H9 (cell line): Measurements from ENCODE around the gene CCDC71L. TPM values are rescaled to one million over a fixed set of nuclear protein-coding genes. Genes with fewer than 3 reads are reported as not detected.

ENCODE experiments used
- DNase-seq: peaks from one replicate; pipeline ENCODE4 v3.0.0-alpha.2; 2017
- H2AFZ ChIP-seq: one replicate; pipeline ENCODE4 v1.6.1; 2013; ENCODE audit warnings: mild to moderate bottlenecking, low read length, control low read depth, moderate library complexity
- H2AK5ac ChIP-seq: 2 replicates; pipeline ENCODE4 v1.6.1; 2013; ENCODE audit warnings: low read length, control low read depth, mixed read lengths; ENCODE audit not compliant: insufficient read length
- H2BK120ac ChIP-seq: one replicate; pipeline ENCODE4 v1.6.1; 2013; ENCODE audit warnings: low read depth, mild to moderate bottlenecking, low read length, control low read depth, inconsistent platforms; ENCODE audit not compliant: poor library complexity, severe bottlenecking
- H2BK12ac ChIP-seq: 2 replicates; pipeline ENCODE4 v1.6.1; 2013; ENCODE audit warnings: low read length, control low read depth, mixed read lengths, low read depth; ENCODE audit not compliant: insufficient read length
- H2BK15ac ChIP-seq: 2 replicates; pipeline ENCODE4 v1.6.1; 2013; ENCODE audit warnings: low read depth, low read length, control low read depth
- H2BK20ac ChIP-seq: one replicate; pipeline ENCODE4 v1.6.1; 2013; ENCODE audit warnings: low read depth, mild to moderate bottlenecking, low read length, control low read depth, inconsistent platforms; ENCODE audit not compliant: poor library complexity, severe bottlenecking
- H2BK5ac ChIP-seq: 2 replicates; pipeline ENCODE4 v1.6.1; 2013; ENCODE audit warnings: low read length, control low read depth, mixed read lengths; ENCODE audit not compliant: insufficient read length
- H3K14ac ChIP-seq: 2 replicates; pipeline ENCODE4 v1.6.1; 2013; ENCODE audit warnings: low read length, control low read depth; ENCODE audit not compliant: insufficient read depth
- H3K18ac ChIP-seq: 2 replicates; pipeline ENCODE4 v1.6.1; 2013; ENCODE audit warnings: low read depth, mild to moderate bottlenecking, mixed read lengths, low read length, control low read depth; ENCODE audit not compliant: insufficient read length
- H3K23ac ChIP-seq: 2 replicates; pipeline ENCODE4 v1.6.1; 2013; ENCODE audit warnings: low read length, control low read depth, mixed read lengths, low read depth; ENCODE audit not compliant: insufficient read length
- H3K23me2 ChIP-seq: 2 replicates; pipeline ENCODE4 v1.6.1; 2013; ENCODE audit warnings: low read depth, mild to moderate bottlenecking, mixed read lengths, low read length, control low read depth; ENCODE audit not compliant: insufficient read length, poor library complexity, severe bottlenecking
- H3K27ac ChIP-seq: 2 replicates; pipeline ENCODE4 v1.5.1; 2013; ENCODE audit warnings: low read length, control low read depth, mixed read lengths, low read depth; ENCODE audit not compliant: insufficient read length
- H3K27me3 ChIP-seq: 2 replicates; pipeline ENCODE4 v1.6.1; 2013; ENCODE audit warnings: low read length, control low read depth, inconsistent platforms; ENCODE audit not compliant: insufficient read depth
- H3K4ac ChIP-seq: 2 replicates; pipeline ENCODE4 v1.6.1; 2013; ENCODE audit warnings: low read depth, mild to moderate bottlenecking, control low read depth, inconsistent platforms, low read length, moderate library complexity
- H3K4me1 ChIP-seq: 2 replicates; pipeline ENCODE4 v1.6.1; 2013; ENCODE audit warnings: low read length, control low read depth, inconsistent platforms; ENCODE audit not compliant: insufficient read depth
- H3K4me2 ChIP-seq: 2 replicates; pipeline ENCODE4 v1.6.1; 2013; ENCODE audit warnings: low read length, control low read depth, mixed read lengths; ENCODE audit not compliant: insufficient read length, insufficient read depth
- H3K56ac ChIP-seq: 2 replicates; pipeline ENCODE4 v1.6.1; 2013; ENCODE audit warnings: low read depth, mild to moderate bottlenecking, mixed read lengths, low read length, control low read depth; ENCODE audit not compliant: insufficient read length
- H3K79me1 ChIP-seq: 2 replicates; pipeline ENCODE4 v1.6.1; 2013; ENCODE audit warnings: low read depth, mild to moderate bottlenecking, moderate library complexity, low read length, control low read depth, inconsistent platforms; ENCODE audit not compliant: insufficient read depth, poor library complexity, severe bottlenecking
- H3K79me2 ChIP-seq: 2 replicates; pipeline ENCODE4 v1.6.1; 2013; ENCODE audit warnings: low read length, control low read depth, inconsistent platforms; ENCODE audit not compliant: insufficient read depth
- H3K9ac ChIP-seq: 2 replicates; pipeline ENCODE4 v1.6.1; 2013; ENCODE audit warnings: low read length, control low read depth, mixed read lengths; ENCODE audit not compliant: insufficient read length; ENCODE audit errors: extremely low read depth
- H3K9me3 ChIP-seq: one replicate; pipeline ENCODE4 v1.6.1; 2013; ENCODE audit warnings: low read depth, low read length, inconsistent platforms; ENCODE audit not compliant: control insufficient read depth
- H3T11ph ChIP-seq: one replicate; pipeline ENCODE4 v1.6.1; 2013; ENCODE audit warnings: mild to moderate bottlenecking, low read length, control low read depth, inconsistent platforms
- H4K20me1 ChIP-seq: one replicate; pipeline ENCODE4 v1.6.1; 2013; ENCODE audit not compliant: control insufficient read depth, insufficient read length, insufficient read depth
- H4K5ac ChIP-seq: 2 replicates; pipeline ENCODE4 v1.6.1; 2013; ENCODE audit warnings: low read depth, mild to moderate bottlenecking, mixed read lengths, low read length, control low read depth; ENCODE audit not compliant: insufficient read length
- H4K8ac ChIP-seq: replicated peaks from 2 replicates; pipeline ENCODE4 v1.6.1; 2013; ENCODE audit warnings: low read length, control low read depth, mixed read lengths, low read depth; ENCODE audit not compliant: insufficient read length
- H4K91ac ChIP-seq: 2 replicates; pipeline ENCODE4 v1.6.1; 2013; ENCODE audit warnings: low read depth, mild to moderate bottlenecking, moderate library complexity, mixed read lengths, low read length, control low read depth; ENCODE audit not compliant: insufficient read length
- H3K27ac Mint-ChIP-seq, 3 experiments: 2 replicates in 2 of 3; 3 replicates in 1 of 3; pipeline ENCODE4 v1.8.0; 2020 to 2021; ENCODE audit warnings: mixed read lengths in 3 of 3, mild to moderate bottlenecking in 1 of 3, moderate library complexity in 1 of 3
- H3K27me3 Mint-ChIP-seq: 2 replicates; pipeline ENCODE4 v1.8.0; 2021; ENCODE audit warnings: low read depth, mild to moderate bottlenecking, moderate library complexity, mixed read lengths
- H3K36me3 Mint-ChIP-seq, 3 experiments: 2 replicates in 2 of 3; 3 replicates in 1 of 3; pipeline ENCODE4 v1.8.0; 2020 to 2021; ENCODE audit warnings: low read depth in 3 of 3, mixed read lengths in 3 of 3; ENCODE audit not compliant: insufficient read depth in 1 of 3
- H3K4me1 Mint-ChIP-seq, 2 experiments: 2 replicates each; pipeline ENCODE4 v1.8.0; 2020; ENCODE audit warnings: mixed read lengths in 2 of 2
- H3K4me3 Mint-ChIP-seq, 2 experiments: 2 replicates in 1 of 2; 3 replicates in 1 of 2; pipeline ENCODE4 v1.8.0; 2020 to 2021; ENCODE audit warnings: mild to moderate bottlenecking in 2 of 2, mixed read lengths in 2 of 2, moderate library complexity in 1 of 2
- H3K9me3 Mint-ChIP-seq, 2 experiments: 2 replicates in 1 of 2; 3 replicates in 1 of 2; pipeline ENCODE4 v1.8.0; 2020; ENCODE audit warnings: mild to moderate bottlenecking in 2 of 2, mixed read lengths in 2 of 2, moderate library complexity in 1 of 2
- WGBS: extraction: QIAGEN DNeasy Blood & Tissue Kit; methylation state at CpG from one replicate; pipeline ENCODE4 v1.1.7; 2013; ENCODE audit warnings: missing lambda C conversion rate, low lambda C conversion rate, mixed read lengths; ENCODE audit not compliant: insufficient read length; ENCODE audit errors: extremely low coverage; 5-methylcytosine and 5-hydroxymethylcytosine counted together
- total RNA-seq: library from RNA; stranded (reverse); gene quantifications from 2 replicates; pipeline ENCODE4 v1.2.1, GENCODE V29; 2021
- TF ChIP-seq, protein P1 (sequence below): fragments of 200-600 bp; sonication (generic); conservative IDR thresholded peaks from 3 replicates; pipeline ENCODE4 v1.8.0; 2021; ENCODE audit warnings: antibody characterized with exemption, mild to moderate bottlenecking

Gene CCDC71L
- total RNA-seq, 1 experiment from 2014 or later, result 13.7 TPM

DNA sequence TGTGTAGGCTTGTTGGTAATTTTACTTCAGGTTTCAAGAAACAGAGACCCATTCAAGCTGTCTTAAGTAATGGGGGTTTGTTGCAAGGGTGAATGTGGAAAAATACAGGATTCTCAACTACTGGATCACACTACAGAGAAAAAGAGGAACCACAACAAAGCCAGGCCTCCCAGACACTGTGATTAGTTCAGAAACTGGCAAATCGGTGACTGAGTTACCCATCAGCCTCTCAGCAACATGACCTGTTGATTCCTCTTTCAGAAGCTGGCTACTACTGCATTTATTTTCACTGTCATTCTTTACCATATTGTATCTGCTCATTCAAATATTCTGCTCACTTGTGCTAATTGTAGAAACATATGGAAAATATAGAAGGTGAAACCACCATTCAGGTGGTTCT lies 16.0 kb downstream of the CCDC71L start:
- peaks cover 0 to 3% of the 10 kb centered on the region in 2 experiments; a peak in 3 of 5 replicates for H3K9me3 Mint-ChIP-seq
- Histone ChIP-seq H4K91ac (no peak overlapping the region), H3K4ac (no peak overlapping the region), H3K79me1 (no peaks in the 10 kb centered on the region), H2BK120ac (no peak overlapping the region), H2BK5ac (no peak overlapping the region), H3K18ac (no peak overlapping the region), H4K20me1 (no peaks in the 10 kb centered on the region), H2AK5ac (no peak overlapping the region), H2BK20ac (no peak overlapping the region), H3K9ac (no peak overlapping the region), H2BK12ac (no peak overlapping the region), H3K4me1 (no peaks in the 10 kb centered on the region), H3K27ac (no peak overlapping the region), H3T11ph (no peak overlapping the region), H3K27me3 (no peaks in the 10 kb centered on the region), H3K4me2 (no peak overlapping the region), H3K14ac (no peak overlapping the region), H2AFZ (no peak overlapping the region), H2BK15ac (no peak overlapping the region), H3K56ac (no peak overlapping the region), H3K9me3 (no peaks in the 10 kb centered on the region), H4K8ac (no peak overlapping the region), H4K5ac (no peak overlapping the region), H3K23me2 (no peaks in the 10 kb centered on the region), H3K79me2 (no peaks in the 10 kb centered on the region), H3K23ac (no peak overlapping the region)
- H3K27me3 Mint-ChIP-seq, result no peaks in the 10 kb centered on the region; the same call in 1 of the 2 replicates
- H3K4me1 Mint-ChIP-seq, result no peaks in the 10 kb centered on the region
- TF ChIP-seq, protein P1, sequence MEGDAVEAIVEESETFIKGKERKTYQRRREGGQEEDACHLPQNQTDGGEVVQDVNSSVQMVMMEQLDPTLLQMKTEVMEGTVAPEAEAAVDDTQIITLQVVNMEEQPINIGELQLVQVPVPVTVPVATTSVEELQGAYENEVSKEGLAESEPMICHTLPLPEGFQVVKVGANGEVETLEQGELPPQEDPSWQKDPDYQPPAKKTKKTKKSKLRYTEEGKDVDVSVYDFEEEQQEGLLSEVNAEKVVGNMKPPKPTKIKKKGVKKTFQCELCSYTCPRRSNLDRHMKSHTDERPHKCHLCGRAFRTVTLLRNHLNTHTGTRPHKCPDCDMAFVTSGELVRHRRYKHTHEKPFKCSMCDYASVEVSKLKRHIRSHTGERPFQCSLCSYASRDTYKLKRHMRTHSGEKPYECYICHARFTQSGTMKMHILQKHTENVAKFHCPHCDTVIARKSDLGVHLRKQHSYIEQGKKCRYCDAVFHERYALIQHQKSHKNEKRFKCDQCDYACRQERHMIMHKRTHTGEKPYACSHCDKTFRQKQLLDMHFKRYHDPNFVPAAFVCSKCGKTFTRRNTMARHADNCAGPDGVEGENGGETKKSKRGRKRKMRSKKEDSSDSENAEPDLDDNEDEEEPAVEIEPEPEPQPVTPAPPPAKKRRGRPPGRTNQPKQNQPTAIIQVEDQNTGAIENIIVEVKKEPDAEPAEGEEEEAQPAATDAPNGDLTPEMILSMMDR, result no peak
- no peak overlapping the region for H3K27ac Mint-ChIP-seq
- WGBS, result no CpG with 5 or more reads among the region's 1 CpG
- DNase-seq, result no peak
- H3K4me3 Mint-ChIP-seq, result no peak overlapping the region
- H3K36me3 Mint-ChIP-seq, result no peaks in the 10 kb centered on the region
